CD14-positive monocyte (primary cell): ENCODE measurements around the gene AP1M2. TPM values are rescaled to one million over a fixed set of nuclear protein-coding genes. Genes with fewer than 3 reads are reported as not detected.

Experiments
- DNase-seq, 3 donors: peaks; one replicate each; pipeline ENCODE4 v3.0.0-alpha.2; 2011 to 2022
- H2AFZ ChIP-seq: 2 replicates; pipeline ENCODE4 v1.6.0; 2012; ENCODE audit warnings: mild to moderate bottlenecking, low read depth, low read length, inconsistent platforms; ENCODE audit not compliant: insufficient read depth, poor library complexity, severe bottlenecking
- H3K27ac ChIP-seq, 2 donors: 1 replicate in 1 of 2; 2 replicates in 1 of 2; pipeline ENCODE4 v1.5.1; 2012 to 2013; ENCODE audit warnings: low read length in 2 of 2, control low read depth in 1 of 2, inconsistent platforms in 1 of 2, low read depth in 1 of 2, mild to moderate bottlenecking in 1 of 2
- H3K27me3 ChIP-seq, 2 donors: one replicate each; pipeline versions ENCODE4 v1.6.0 to v1.6.1; 2011 to 2013; ENCODE audit warnings: low read length in 2 of 2; ENCODE audit not compliant: control insufficient read depth in 2 of 2, insufficient read depth in 2 of 2
- H3K36me3 ChIP-seq, 2 donors: replicated peaks in 1 of 2; 1 replicate in 1 of 2; 2 replicates in 1 of 2; pipeline versions ENCODE4 v1.5.1 to v1.6.1; 2012 to 2013; ENCODE audit warnings: low read length in 2 of 2, control low read depth in 1 of 2, inconsistent platforms in 1 of 2, mild to moderate bottlenecking in 1 of 2; ENCODE audit not compliant: insufficient read depth in 2 of 2, control insufficient read depth in 1 of 2
- H3K4me1 ChIP-seq, 2 donors: 1 replicate in 1 of 2; 2 replicates in 1 of 2; pipeline versions ENCODE4 v1.5.1 to v1.6.1; 2012 to 2013; ENCODE audit warnings: low read length in 2 of 2, control low read depth in 1 of 2, inconsistent platforms in 1 of 2, mild to moderate bottlenecking in 1 of 2, moderate library complexity in 1 of 2; ENCODE audit not compliant: insufficient read depth in 2 of 2, control insufficient read depth in 1 of 2
- H3K4me2 ChIP-seq: replicated peaks from 2 replicates; pipeline ENCODE3; 2012; ENCODE audit warnings: low read length, moderate library complexity, mild to moderate bottlenecking; ENCODE audit not compliant: poor library complexity, severe bottlenecking; ENCODE audit errors: extremely low read depth
- H3K4me3 ChIP-seq, 3 experiments: fragments of 200-600 bp in 1 of 3; sonication (generic) in 1 of 3; replicated peaks in 1 of 3; 1 replicate in 2 of 3; 2 replicates in 1 of 3; pipeline ENCODE4 v1.5.1; 2011 to 2013; ENCODE audit warnings: low read length in 3 of 3, mild to moderate bottlenecking in 3 of 3, control low read depth in 2 of 3, low read depth in 2 of 3, inconsistent platforms in 1 of 3, moderate library complexity in 1 of 3
- H3K79me2 ChIP-seq: 2 replicates; pipeline ENCODE4 v1.6.0; 2012; ENCODE audit warnings: mild to moderate bottlenecking, control low read depth, inconsistent platforms, low read length, moderate library complexity; ENCODE audit not compliant: insufficient read depth
- H3K9ac ChIP-seq: 2 replicates; pipeline ENCODE4 v1.6.0; 2017; ENCODE audit warnings: low read length, mild to moderate bottlenecking; ENCODE audit not compliant: insufficient read depth, poor library complexity, severe bottlenecking
- H3K9me3 ChIP-seq, 2 donors: replicated peaks in 1 of 2; 1 replicate in 1 of 2; 2 replicates in 1 of 2; pipeline versions ENCODE4 v1.5.1 to v1.6.1; 2012 to 2013; ENCODE audit warnings: low read length in 2 of 2, control low read depth in 1 of 2; ENCODE audit not compliant: control insufficient read depth in 1 of 2, insufficient read depth in 1 of 2
- H4K20me1 ChIP-seq: 2 replicates; pipeline ENCODE4 v1.6.0; 2012; ENCODE audit warnings: mild to moderate bottlenecking, low read length, control low read depth, moderate library complexity; ENCODE audit not compliant: insufficient read depth
- H3K27ac Mint-ChIP-seq, 7 donors: one replicate each; pipeline ENCODE4 v1.8.0; 2020; ENCODE audit warnings: mild to moderate bottlenecking in 7 of 7, mixed read lengths in 7 of 7, moderate library complexity in 6 of 7, inconsistent platforms in 2 of 7
- H3K27me3 Mint-ChIP-seq, 3 donors: one replicate each; pipeline ENCODE4 v1.8.0; 2021 to 2022; ENCODE audit warnings: low read depth in 3 of 3, mild to moderate bottlenecking in 3 of 3, mixed read lengths in 3 of 3, moderate library complexity in 3 of 3, inconsistent platforms in 1 of 3
- H3K36me3 Mint-ChIP-seq, 2 donors: one replicate each; pipeline ENCODE4 v1.8.0; 2020; ENCODE audit warnings: mixed read lengths in 2 of 2, inconsistent platforms in 1 of 2, mild to moderate bottlenecking in 1 of 2
- H3K4me1 Mint-ChIP-seq: one replicate; pipeline ENCODE4 v1.8.0; 2020; ENCODE audit warnings: mild to moderate bottlenecking, mixed read lengths
- H3K4me3 Mint-ChIP-seq, 2 donors: one replicate each; pipeline ENCODE4 v1.8.0; 2020; ENCODE audit warnings: mild to moderate bottlenecking in 2 of 2, mixed read lengths in 2 of 2, moderate library complexity in 1 of 2
- H3K9me3 Mint-ChIP-seq, 7 donors: one replicate each; pipeline ENCODE4 v1.8.0; 2020 to 2022; ENCODE audit warnings: mixed read lengths in 7 of 7, mild to moderate bottlenecking in 6 of 7, moderate library complexity in 6 of 7, inconsistent platforms in 2 of 7
- WGBS: methylation state at CpG from one replicate; pipeline ENCODE4 v1.1.5; 2013; ENCODE audit warnings: missing lambda C conversion rate; ENCODE audit not compliant: insufficient coverage; 5-methylcytosine and 5-hydroxymethylcytosine counted together
- intact Hi-C, 2 donors: fragments of 100-400 bp; cut with micrococcal nuclease; formaldehyde crosslinking; loops; one replicate each; pipeline versions ENCODE4 v1.15.0 to v1.15.1; 2023
- polyA plus RNA-seq, 3 donors: library from polyadenylated mRNA; depleted of rRNA in 1 of 3; unstranded in 2 of 3; stranded (reverse) in 1 of 3; fragments of 300-500 nt in 2 of 3; fragments of >200 nt in 1 of 3; fragmentation: Illumina TruSeq in 2 of 3; gene quantifications; 1 replicate in 2 of 3; 2 replicates in 1 of 3; pipeline ENCODE4 v1.2.3, GENCODE V29; 2012 to 2021
- TF ChIP-seq, protein P1 (sequence below): fragments of 200-600 bp; IDR thresholded peaks from one replicate; pipeline ENCODE4 v1.8.0; 2022; ENCODE audit warnings: antibody characterized with exemption, mild to moderate bottlenecking

Gene AP1M2
- polyA plus RNA-seq, 3 donors, result 0.36 TPM; not detected in 2

DNA sequence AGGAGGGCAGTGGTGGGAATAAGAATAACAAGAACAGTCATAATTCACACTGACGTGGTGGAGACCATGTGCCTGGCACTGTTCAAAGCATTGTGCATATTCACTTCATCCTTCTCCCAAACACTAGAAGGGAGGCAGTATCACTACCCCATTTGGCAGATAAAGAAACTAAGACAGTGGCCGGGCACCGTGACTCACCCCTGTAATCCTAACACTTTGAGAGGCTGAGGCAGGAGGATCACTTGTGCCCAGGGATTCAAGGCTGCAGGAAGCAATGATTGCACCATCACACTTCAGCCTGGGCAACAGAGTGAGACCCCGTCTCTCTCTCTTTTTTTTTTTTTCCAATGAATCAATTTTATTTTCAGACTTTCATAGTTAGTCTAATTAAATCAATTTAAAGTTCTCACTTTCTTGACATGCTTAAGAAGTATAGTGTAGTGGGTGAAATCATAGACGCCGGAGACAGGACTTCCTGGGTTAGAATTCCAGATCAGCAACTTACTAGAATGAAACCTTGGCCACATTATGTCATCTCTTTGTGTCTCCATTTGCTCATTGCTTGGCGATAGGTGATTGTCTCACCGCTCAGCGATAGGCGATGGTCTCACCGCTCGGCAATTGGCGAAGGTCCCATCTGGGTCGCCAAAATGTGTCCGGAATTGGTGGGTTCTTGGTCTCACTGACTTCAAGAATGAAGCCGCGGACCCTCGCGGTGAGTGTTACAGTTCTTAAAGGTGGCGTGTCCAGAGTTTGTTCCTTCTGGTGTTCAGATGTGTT, 48.7 kb downstream of the AP1M2 start:
- H3K4me1 Mint-ChIP-seq, result peaks cover 18% of the 10 kb centered on the region
- H3K9me3 Mint-ChIP-seq, result peaks cover 0 to 3% (median 0%) of the 10 kb centered on the region in 7 donors
- Histone ChIP-seq H4K20me1 (no peaks in the 10 kb centered on the region), H3K27me3 (peaks cover 0 to 5% of the 10 kb centered on the region in 2 donors), H2AFZ (peak overlapping the region; percentile 32), H3K36me3 (no peaks in the 10 kb centered on the region), H3K79me2 (no peaks in the 10 kb centered on the region), H3K4me2 (peak overlapping the region; percentile 48), H3K9me3 (no peaks in the 10 kb centered on the region), H3K9ac (no peak overlapping the region), H3K4me3 (peak overlapping the region in 1 of 3 experiments; percentile 39), H3K27ac (no peak overlapping the region), H3K4me1 (peaks cover 15 to 24% of the 10 kb centered on the region in 2 donors)
- DNase-seq, result peak in 2 of 3 donors; percentile 47 to 56
- TF ChIP-seq, protein P1, sequence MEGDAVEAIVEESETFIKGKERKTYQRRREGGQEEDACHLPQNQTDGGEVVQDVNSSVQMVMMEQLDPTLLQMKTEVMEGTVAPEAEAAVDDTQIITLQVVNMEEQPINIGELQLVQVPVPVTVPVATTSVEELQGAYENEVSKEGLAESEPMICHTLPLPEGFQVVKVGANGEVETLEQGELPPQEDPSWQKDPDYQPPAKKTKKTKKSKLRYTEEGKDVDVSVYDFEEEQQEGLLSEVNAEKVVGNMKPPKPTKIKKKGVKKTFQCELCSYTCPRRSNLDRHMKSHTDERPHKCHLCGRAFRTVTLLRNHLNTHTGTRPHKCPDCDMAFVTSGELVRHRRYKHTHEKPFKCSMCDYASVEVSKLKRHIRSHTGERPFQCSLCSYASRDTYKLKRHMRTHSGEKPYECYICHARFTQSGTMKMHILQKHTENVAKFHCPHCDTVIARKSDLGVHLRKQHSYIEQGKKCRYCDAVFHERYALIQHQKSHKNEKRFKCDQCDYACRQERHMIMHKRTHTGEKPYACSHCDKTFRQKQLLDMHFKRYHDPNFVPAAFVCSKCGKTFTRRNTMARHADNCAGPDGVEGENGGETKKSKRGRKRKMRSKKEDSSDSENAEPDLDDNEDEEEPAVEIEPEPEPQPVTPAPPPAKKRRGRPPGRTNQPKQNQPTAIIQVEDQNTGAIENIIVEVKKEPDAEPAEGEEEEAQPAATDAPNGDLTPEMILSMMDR, result no peak
- no peaks in the 10 kb centered on the region for H3K36me3 Mint-ChIP-seq
- peak overlapping the region; percentile 80 to 94 for H3K4me3 Mint-ChIP-seq
- H3K27ac Mint-ChIP-seq, result peak overlapping the region in 4 of 7 donors; percentile 40 to 74 (median 52)
- WGBS, result 42% methylated on average over 11 of the region's 20 CpGs
- H3K27me3 Mint-ChIP-seq, result peaks cover 6 to 25% (median 15%) of the 10 kb centered on the region in 3 donors
- intact Hi-C loops, result no loop called here

DNA sequence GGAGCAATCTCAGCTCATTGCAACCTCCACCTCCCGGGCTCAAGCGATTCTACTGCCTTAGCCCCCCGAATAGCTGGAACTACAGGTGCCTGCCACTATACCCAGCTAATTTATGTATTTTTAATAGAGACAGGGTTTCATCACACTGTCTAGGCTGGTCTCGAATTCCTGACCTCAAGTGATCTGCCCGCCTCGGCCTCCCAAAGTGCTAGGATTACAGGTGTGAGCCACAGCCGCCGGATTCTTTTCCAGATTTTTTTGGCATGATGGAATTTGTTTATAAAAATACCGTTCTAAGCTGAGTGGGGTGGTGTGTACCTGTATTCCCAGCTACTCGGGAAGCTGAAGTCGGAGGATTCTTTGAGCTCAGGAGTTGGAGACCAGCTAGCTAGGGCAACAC, 49.4 kb downstream of the AP1M2 start:
- H3K9me3 Mint-ChIP-seq, result peaks cover 0 to 2% (median under 1%) of the 10 kb centered on the region in 7 donors
- H3K4me2 ChIP-seq, result no peak overlapping the region
- WGBS, result 100% methylated on average over 3 of the region's 11 CpGs
- H3K27ac Mint-ChIP-seq, result peak overlapping the region in 1 of 7 donors; percentile 40
- H4K20me1 ChIP-seq, result no peaks in the 10 kb centered on the region
- H3K4me3 ChIP-seq, result no peak overlapping the region
- H3K9ac ChIP-seq, result no peak overlapping the region
- H3K4me1 ChIP-seq, result peaks cover 12 to 20% of the 10 kb centered on the region in 2 donors
- intact Hi-C loops, result no loop called here
- no peak overlapping the region for H3K27ac ChIP-seq
- no peaks in the 10 kb centered on the region for H3K36me3 Mint-ChIP-seq
- no peak overlapping the region for H2AFZ ChIP-seq
- no peaks in the 10 kb centered on the region for H3K36me3 ChIP-seq
- H3K4me1 Mint-ChIP-seq, result peaks cover 16% of the 10 kb centered on the region
- DNase-seq, result no peak
- H3K4me3 Mint-ChIP-seq, result no peak overlapping the region
- peaks cover 6 to 25% (median 15%) of the 10 kb centered on the region in 3 donors for H3K27me3 Mint-ChIP-seq
- peaks cover 0 to under 1% of the 10 kb centered on the region in 2 donors for H3K9me3 ChIP-seq
- H3K79me2 ChIP-seq, result no peaks in the 10 kb centered on the region
- peaks cover 0 to 5% of the 10 kb centered on the region in 2 donors for H3K27me3 ChIP-seq
- TF ChIP-seq, protein P1, result no peak
